HG03280 (cell line): ENCODE data around the gene GALNT16.
"Not testable (repeated sequence)": the region's sequence is repeated elsewhere in the genome, so short reads cannot be mapped to it uniquely, and the experiment has no call there.

Source experiments
- ATAC-seq: cut with Tn5 transposase; IDR thresholded peaks from one replicate; pipeline ENCODE4 v1.9.1; 2021; ENCODE audit warnings: mild to moderate bottlenecking, moderate library complexity; ENCODE audit not compliant: unreplicated experiment

Gene GALNT16

DNA sequence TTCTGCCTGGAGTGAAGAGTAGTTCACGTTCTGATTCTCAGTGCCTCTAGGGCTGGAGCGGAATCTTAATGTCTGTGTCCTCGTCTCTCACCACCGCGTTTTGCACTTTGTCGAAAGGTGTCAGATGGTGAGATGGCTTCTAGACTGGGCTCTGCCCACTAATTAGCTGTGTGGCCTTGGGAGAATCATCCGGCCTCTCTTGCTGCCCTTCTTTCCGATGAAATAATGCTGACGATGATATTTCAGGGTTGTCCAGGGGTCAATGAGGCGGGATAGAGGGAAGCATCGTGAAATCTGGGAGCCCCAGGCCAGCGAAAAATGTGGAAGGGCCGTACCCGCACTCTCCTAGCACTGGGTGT is 811 bp upstream of the GALNT16 start:
- no peak for ATAC-seq

DNA sequence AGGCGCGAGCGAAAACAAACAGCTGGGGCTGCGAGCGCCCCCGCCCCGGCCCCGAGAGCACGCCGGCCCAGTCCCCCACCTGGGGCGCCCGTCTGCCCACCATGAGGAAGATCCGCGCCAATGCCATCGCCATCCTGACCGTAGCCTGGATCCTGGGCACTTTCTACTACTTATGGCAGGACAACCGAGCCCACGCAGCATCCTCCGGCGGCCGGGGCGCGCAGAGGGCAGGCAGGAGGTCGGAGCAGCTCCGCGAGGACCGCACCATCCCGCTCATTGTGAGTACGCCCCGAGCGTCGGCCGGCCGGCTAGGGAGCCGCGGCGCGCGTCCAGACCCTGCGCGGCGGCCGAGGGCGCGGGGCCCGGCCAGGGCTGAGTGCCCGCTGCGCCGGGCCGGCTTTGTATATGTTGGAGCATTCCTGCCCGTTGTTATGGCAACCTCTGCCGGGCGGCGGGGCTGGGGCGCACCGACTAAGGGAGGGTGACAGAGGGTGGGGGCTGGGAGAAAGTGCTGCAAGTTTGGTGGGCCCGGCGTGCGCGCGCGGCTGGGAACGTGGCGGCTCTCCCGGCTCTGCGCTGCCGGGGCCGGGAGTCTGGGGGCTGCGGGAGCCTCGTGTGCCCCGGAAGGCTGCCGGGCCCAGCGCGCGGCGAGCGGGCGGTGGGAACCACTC is 367 bp downstream of the GALNT16 start:
- no peak for ATAC-seq

DNA sequence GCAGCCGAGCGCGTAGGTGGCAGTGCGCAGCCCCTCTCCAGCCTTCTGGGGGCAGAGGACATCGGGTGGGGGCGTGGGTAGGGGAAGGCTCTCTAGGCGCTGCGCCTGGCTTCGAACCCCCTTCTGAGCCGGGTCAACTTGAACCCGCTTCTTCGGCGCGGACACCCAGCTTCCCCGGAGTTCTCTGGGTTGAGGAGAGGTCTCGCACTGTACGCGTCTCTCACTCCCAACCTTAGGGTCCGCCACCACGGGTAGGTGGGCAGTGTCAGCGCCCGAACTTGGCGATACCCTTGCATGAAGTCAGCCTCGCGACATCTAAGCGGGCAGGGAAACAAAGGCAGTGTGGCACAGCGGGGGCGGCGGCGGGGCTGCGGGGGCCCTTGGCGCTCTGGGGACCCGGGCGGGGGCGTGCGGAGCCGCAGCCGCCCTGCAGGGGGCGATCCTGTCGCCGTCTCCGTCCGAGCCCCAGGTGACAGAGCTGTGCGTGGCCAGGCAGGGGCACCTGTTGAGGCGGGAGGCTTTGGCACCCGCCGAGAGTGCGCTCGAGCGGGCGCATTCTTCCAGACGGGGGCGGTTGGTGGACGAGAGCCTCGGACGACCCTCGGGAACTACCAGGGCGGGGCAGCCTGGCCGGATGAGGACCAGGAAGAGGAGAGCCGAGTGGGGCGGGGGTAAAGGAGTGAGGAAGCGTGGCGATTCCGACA is 1.1 kb downstream of the GALNT16 start:
- ATAC-seq: peak; percentile 53

DNA sequence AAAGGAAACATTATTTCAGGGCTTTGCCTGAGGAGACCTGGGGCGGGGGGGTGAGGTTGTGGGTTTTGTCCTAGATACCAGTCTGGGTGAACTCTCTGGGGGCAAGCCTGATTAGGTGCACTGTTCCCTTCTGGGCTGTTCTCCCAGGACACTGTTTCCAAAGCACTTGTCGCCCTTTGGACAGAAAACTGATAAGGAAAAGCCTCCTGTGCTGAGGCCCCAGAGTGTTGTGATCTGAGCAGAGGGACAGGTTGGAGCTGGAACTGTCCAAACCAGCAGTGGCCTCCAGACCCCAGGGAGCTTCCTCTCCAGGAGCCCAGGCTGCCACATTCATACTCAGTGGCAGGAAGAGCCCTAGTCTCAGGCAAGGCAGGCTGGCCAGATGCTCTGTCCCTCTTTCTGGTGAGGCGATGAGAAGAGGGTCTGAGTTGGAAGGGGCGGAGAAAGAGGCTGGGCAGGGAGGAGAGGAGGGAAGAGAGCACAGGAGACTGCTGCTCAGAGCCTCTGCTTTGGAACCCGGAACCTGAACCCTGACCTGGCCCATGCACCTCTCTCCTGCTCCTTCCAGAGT is 1.9 kb downstream of the GALNT16 start:
- ATAC-seq: no peak

DNA sequence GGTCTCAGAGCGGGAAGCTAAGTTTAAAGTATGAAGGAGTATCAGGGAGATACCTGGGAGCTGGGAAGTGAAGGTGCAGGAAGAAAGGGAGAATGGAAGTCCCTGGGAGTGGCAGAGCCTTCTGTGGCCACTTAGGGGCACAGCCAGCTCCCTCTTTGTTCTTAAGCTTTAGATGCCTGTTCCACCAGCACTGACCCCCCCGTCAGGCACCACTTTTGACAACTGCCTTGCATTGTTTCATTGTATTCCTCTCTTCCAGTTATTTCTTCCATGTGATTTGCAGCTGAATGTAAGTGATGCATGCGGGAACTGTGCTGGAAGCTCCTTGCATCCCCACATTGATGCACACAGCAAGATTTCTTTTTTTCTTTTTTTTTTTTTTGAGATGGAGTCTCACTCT is 2.6 kb downstream of the GALNT16 start:
- no peak for ATAC-seq

DNA sequence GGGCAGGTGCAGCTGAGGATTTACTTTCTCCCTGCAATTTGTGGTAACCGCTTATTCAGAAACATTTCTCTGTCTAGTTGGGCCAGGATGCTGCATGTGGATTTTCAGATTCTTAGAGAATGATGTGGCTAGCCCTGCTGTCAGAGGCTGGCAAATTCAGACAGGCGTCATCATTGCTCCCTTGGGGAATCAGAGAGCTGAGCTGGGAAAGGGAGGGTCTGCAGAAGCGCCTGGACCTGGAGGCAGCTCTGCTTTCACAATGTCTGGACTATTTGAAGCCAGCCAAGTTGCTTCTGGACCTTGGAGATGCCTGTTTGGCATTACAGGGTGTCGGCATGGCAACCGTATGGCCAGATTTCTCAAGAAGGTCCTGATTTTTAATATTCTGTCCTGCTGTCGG is 3.4 kb downstream of the GALNT16 start:
- no peak for ATAC-seq

DNA sequence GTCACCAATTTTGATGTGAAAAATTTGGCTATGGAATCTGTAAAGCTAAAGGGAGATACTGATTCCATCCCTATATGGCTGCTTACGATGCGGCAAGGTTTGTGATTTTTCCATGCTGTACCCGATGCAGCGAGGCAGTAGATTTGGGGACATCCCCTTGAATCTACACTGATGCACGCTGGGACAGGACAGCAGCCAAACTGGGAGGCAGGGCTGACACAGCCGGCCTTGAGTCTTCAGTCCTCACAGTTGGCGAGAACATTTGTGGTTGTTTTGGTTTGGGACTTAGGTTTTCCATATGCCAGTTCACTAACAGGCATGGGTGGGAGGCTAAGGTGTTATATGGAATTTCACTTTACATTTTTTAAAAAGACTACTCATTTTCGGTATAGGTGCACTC is 3.8 kb downstream of the GALNT16 start:
- ATAC-seq: no peak

DNA sequence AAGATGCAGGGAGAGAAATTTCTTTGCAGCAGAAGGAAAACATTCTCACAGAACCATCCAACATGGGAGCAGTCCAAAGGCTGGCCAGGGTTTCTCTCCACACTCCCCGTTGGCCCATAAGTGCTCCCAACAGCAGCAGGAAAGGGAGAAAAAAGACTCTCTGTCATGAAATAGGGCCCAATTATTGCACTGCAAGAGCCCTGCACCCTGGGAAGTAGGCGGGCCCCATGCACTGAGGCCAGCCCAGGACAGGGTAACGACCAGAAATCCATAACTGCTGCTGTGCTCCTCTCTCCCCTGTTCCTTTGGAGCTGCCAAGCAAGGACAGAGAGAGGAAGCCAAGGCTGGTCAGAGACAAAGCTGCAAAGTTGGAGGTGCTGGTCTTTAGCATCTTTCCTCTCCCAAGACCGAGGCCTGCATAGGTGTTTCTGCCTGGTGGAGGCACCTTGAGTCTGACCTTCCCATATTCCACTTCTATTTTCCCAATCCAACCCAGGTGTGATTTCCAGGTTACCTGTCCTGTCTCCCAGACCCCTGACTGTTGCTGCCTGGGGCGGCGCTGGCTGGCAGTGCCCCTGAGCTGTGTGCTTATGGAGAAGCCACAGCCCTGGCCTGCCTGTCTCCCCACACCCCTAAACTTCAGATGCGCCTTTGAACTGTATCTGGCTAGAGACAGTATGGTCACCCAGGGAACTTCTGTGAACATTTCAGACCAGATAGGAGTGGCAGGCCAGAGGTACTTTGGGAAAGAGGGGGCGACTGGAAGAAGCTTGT is 6.8 kb downstream of the GALNT16 start:
- no peak for ATAC-seq

DNA sequence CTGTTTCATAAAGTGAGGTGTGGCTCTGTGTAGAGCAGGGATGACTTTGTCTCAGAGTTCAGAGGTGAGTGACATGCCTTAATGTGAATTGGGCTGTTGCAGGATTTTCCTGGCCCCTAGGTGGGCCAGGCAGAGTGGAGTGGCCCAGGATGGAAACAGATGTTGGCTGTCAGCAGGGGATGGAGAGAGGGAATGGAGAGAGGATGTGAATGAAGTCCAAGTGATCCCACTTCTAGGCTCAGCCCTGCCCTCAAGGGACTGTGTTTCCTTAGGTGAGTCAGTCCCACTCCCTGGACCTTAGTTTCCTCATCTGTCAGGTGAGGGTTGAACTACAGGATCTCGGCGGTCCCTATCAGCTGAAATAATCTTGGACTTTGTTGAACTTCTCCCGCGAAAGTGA is 7.5 kb downstream of the GALNT16 start:
- ATAC-seq: no peak

DNA sequence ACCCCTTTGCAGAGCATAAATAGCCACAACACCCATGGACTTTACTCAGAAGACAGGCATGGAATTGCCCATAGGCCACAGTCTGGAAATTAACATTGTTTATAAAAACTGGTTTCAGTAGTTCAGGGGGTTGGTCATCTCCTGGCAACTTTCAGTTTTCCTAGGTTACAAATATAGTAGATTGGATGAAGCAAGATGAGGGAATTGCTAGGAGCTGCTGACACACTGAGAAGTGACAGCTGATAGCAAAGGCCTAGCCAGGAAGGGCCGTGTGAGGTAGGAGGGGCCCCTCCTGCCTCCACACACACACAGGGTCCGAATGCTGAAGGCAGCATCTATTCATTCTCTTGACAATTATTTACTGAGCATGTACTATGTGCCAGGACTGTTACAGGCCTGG is 8.3 kb downstream of the GALNT16 start:
- ATAC-seq: no peak

DNA sequence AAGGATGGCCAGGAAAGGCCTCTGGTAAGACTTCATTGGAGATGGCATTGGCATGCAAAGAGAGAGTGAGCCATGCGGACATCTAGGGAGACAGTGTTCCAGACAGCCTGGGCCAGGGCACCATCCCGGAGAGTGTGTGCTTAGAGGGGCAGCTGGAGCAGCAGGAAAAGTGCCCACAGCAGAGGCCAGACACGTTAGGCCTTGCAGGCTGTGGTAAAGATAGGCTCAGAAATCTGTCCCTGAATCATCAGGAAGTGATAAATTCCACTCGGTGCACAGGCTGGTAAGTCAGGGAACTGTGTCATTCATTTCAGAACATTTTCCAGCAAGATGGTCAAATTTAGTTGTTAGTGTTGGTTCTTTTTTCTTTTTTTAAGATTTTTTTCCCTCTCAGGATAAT is 8.8 kb downstream of the GALNT16 start:
- no peak for ATAC-seq

DNA sequence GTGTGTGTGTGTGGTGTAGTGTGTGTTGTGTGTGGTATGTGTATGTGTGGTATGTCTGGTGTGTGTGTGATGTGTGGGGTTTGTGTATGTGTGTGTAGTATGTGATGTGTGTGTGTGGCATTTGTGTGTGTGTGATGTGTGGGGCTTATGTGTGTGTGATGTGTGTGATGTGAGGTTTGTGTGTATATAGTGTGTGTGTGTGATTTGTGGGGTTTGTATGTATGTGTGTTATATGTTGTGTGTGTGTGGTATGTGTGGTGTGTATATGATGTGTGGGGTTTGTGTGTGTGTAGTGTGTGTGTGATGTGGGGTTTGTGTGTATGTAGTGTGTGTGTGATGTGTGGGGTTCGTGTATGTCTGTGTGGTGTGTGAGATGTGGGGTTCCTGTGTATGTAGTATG is 9.4 kb downstream of the GALNT16 start:
- no peak for ATAC-seq

DNA sequence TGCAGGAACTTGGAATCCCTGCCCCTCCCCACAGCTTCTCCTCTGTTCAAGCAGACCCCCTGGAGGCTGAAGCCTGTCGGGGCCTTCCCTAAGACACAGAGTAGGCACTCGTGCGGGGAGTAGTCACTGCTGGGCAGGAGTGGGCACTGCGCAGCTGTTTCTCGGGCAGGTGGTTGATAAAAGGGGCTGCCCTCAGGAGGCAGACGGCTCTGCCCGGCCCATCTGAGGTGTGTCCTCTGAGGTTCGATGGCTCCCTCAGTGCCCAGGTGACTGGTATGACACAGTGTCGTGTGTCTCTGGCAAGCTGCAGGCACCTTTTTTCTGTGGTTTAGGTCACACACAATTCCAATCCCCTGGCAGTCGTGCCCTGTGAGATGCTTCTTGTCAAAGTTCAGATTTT is 10.1 kb downstream of the GALNT16 start:
- ATAC-seq: no peak

DNA sequence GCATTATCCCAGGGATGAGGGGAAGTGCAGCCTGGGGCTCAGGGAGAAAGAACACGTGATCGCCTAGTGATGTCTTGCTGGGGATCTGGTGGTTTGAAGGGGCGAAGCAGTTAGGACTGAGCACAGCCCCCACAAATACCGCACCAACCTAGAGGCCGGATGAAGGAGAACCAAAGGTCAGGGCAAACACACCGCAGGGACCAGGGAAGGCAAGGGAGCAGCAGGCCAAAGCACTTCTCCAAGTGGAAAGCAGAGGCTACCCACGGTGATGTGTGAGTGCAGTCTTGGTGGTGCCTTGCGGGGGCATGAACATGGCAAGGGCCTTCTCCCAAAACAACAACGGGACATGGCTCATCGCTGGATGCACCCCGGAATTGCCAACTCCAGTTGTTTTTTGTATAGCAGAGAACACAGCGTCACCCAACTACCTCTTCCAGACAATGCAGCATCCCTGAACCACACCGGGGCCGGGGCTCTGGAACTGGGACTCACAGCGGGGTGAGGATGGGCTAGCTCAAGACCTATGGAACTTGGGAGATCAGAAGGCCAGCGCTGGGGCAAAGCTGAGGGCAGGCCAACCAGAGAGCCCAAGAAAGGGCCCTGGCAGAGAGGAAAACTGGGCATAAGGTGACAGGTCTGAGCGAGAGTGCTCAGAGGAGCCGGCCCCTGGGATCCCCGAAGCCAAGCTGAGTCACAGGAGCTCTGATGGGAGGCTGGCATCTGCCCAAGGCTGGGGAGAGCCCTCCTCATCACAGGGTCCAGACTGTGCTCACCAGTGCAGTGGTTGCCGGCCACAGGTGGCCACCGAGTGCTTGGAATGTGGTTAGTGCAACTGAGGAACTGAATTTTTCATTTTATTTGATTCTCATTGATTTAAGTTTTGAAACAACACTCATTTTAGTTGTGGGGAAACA is 11.1 kb downstream of the GALNT16 start:
- no peak for ATAC-seq

DNA sequence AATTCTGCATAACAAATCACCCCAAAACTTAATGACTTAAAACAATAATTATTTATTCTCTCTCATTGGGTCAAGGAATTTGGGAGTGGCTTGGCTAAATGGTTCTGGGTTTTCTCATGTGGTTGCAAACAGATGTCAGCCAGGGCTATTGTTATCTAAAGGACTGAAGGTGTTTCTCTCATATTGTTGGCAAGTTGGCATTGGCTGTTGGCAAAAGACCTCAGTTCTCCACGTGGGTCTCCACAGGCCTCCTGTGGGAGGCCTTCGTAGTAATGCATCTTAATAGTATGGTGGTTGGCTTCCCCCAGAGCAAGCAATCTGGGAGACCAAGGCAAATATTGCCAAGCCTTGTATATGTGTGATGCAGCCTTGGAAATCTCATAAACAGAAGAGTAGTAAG is 14.4 kb downstream of the GALNT16 start:
- ATAC-seq: no peak

DNA sequence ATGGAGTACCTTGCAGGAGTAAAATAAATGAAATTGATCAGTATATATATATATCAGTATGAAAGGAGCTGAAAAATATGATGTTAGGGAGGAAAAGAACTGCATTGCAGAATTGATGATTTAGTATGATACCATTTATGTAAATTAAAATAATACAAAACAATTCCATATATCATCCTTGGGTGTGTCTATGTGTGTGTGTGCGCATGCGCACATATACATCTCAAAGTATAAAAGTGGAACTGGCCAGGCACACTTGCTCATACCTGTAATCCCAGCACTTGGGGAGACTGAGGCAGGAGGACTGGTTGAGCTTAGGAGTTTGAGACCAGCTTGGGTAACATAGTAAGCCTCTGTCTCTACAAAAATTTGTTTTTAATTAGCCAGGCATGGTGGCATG is 15.4 kb downstream of the GALNT16 start:
- no peak for ATAC-seq

DNA sequence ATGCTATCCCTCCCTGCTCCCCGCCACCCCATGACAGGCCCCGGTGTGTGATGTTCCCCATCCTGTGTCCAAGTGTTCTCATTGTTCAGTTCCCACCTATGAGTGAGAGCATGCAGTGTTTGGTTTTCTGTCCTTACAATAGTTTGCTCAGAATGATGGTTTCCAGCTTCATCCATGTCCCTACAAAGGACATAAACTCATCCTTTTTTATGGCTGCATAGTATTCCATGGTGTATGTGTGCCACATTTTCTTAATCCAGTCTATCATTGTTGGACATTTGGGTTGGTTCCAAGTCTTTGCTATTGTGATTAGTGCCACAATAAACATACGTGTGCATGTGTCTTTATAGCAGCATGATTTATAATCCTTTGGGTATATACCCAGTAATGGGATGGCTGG is 17.4 kb downstream of the GALNT16 start:
- not testable (repeated sequence) for ATAC-seq

DNA sequence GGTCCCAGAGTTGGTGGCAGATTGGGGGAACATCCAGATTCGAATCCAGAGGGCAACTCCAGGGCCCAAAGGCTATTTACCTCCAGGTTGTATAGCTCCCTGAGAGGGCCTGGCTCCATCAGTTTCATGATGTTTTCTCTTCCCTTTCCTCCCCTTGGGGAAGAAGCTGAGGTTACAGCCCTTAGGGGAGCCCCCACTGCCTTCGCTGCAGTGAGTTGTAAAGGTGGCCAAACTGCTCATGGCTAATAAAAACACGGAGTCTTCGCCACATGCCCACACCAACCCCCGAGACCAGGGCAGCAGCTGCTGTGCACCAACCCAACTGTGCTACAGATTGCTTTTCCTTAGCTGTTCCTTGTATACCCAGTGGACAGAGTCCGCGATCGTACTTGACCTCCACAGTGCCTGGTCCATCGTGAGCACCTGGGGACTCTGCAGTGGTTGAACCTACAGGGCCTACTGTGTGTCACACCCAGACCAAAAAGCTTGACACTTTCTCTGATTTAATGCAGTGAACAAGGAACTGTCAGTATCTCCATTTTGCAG is 20.9 kb downstream of the GALNT16 start:
- no peak for ATAC-seq

DNA sequence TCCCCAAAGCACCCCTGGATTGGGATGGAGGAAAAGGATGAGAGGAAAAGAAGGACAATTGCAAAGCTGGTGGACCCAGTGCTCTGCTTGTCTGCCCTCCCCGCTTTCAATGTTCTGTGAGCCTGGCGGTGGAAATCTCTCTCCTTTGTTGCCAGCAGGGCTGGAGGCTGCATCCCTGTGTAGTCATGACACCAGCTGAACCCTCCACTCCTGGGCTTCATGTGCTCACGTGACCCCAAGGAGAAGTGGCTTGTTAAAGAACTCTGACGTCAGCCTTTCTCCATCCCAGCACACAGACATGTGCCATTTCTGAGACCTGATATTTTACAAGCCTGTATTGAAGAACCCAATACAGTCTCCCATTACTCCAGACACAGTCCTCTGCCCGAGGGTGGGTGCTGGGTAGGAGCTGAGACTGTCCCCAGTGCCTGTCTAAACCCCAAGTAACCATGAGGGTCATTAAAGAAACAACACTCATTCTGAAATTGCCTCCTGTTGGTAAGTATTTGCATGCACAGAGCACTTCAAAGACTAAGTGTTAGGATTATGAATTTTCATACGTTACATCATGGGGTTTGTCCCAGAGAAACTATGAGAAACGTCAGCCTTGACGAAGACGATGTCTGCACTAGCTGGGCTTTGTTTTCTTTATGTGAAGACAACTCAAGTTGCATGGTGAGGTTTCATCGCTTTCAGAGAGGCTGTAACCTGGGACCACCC is 21.7 kb downstream of the GALNT16 start:
- peak; percentile 47 for ATAC-seq

DNA sequence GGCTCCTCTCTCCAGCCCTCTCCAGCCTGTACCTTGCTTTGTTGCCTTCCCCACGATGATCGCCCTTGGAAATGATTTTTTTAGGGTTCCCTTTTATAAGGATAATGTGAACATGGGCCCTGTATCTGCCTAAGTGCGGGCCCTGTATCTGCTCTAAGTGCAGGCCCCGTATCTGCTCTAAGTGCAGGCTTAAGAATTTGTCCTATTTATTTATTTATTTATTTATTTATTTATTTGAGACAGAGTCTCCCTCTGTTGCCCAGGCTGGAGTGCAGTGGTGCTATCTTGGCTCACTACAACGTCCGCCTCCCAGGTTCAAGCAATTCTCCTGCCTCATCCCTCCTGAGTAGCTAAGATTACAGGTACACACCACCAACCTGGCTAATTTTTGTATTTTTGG is 22.5 kb downstream of the GALNT16 start:
- no peak for ATAC-seq
